Right atrium auricular region (tissue), 2 donors: Measurements from ENCODE around the gene CTNNBIP1. TPM values are rescaled to one million over a fixed set of nuclear protein-coding genes. Genes with fewer than 3 reads are reported as not detected.

Experiments
- DNase-seq: peaks from one replicate; pipeline ENCODE4 v3.0.0-alpha.2; 2019; ENCODE audit warnings: low spot score
- H3K27ac ChIP-seq, 2 donors: fragments of 200-600 bp; sonication (generic); 1 replicate in 1 of 2; 2 replicates in 1 of 2; pipeline ENCODE4 v1.5.1; 2016 to 2019
- H3K27me3 ChIP-seq, 2 donors: fragments of 200-600 bp; sonication (generic); one replicate each; pipeline versions ENCODE4 v1.5.1 to v1.6.0; 2017 to 2019
- H3K36me3 ChIP-seq: fragments of 200-600 bp; sonication (generic); one replicate; pipeline ENCODE4 v1.5.1; 2016
- H3K4me1 ChIP-seq, 2 donors: fragments of 200-600 bp; sonication (generic); one replicate each; pipeline versions ENCODE4 v1.5.1 to v1.6.0; 2017 to 2019
- H3K4me3 ChIP-seq, 2 donors: fragments of 200-600 bp; sonication (generic); 1 replicate in 1 of 2; 2 replicates in 1 of 2; pipeline ENCODE4 v1.5.1; 2017 to 2019; ENCODE audit warnings: mild to moderate bottlenecking in 1 of 2, moderate library complexity in 1 of 2
- H3K9me3 ChIP-seq, 2 donors: fragments of 200-600 bp; sonication (generic); one replicate each; pipeline ENCODE4 v1.5.1; 2019
- CTCF ChIP-seq, 2 donors: fragments of 200-600 bp; sonication (generic); IDR thresholded peaks; one replicate each; pipeline ENCODE4 v1.5.1; 2019; ENCODE audit warnings: antibody characterized with exemption in 2 of 2
- total RNA-seq, 2 donors: library from RNA; depleted of rRNA; stranded (reverse); fragments of >200 nt; gene quantifications; one replicate each; pipeline ENCODE4 v1.1.0, GENCODE V29; 2016

CTNNBIP1 gene
- total RNA-seq, 2 donors from 2014 or later: 22.3 to 31.9 TPM

- peaks cover 0 to 24% of the 10 kb centered on the region in 2 donors for H3K4me1 ChIP-seq
- DNase-seq: no peak
- no peaks in the 10 kb centered on the region for H3K27me3 ChIP-seq
- H3K4me3 ChIP-seq: no peak overlapping the region
- no peaks in the 10 kb centered on the region for H3K9me3 ChIP-seq
- H3K36me3 ChIP-seq: no peaks in the 10 kb centered on the region
- no peak overlapping the region for H3K27ac ChIP-seq
- no peak for TF ChIP-seq CTCF (IDR thresholded peaks at IDR 0.05)
Measured at GRCh38 chr1:9841460-9841859, 68.6 kb downstream of the CTNNBIP1 start.

GRCh38 chr1:9840176-9840575 lies 69.9 kb downstream of the CTNNBIP1 start:
- no peak overlapping the region for H3K27ac ChIP-seq

GRCh38 chr1:9838946-9839345 lies 71.1 kb downstream of the CTNNBIP1 start:
- Histone ChIP-seq H3K27ac (no peak overlapping the region), H3K27me3 (no peaks in the 10 kb centered on the region), H3K9me3 (no peaks in the 10 kb centered on the region), H3K36me3 (no peaks in the 10 kb centered on the region), H3K4me1 (peaks cover 0 to 30% of the 10 kb centered on the region in 2 donors), H3K4me3 (no peak overlapping the region)
- TF ChIP-seq CTCF (IDR thresholded peaks at IDR 0.05): no peak
- no peak for DNase-seq

More at GRCh38 chr1:9840176-9840575, 69.9 kb downstream of the CTNNBIP1 start:
- Histone ChIP-seq H3K4me3 (no peak overlapping the region), H3K27me3 (no peaks in the 10 kb centered on the region), H3K4me1 (peaks cover 0 to 33% of the 10 kb centered on the region in 2 donors), H3K36me3 (no peaks in the 10 kb centered on the region), H3K9me3 (no peaks in the 10 kb centered on the region)
- no peak for TF ChIP-seq CTCF (IDR thresholded peaks at IDR 0.05)
- no peak for DNase-seq

GRCh38 chr1:9836632-9836960 lies 73.5 kb downstream of the CTNNBIP1 start:
- DNase-seq: no peak
- H3K9me3 ChIP-seq: no peaks in the 10 kb centered on the region
- TF ChIP-seq CTCF (IDR thresholded peaks at IDR 0.05): no peak
- no peak overlapping the region for H3K27ac ChIP-seq
- no peak overlapping the region for H3K4me3 ChIP-seq
- H3K36me3 ChIP-seq: no peaks in the 10 kb centered on the region
- H3K27me3 ChIP-seq: no peaks in the 10 kb centered on the region
- H3K4me1 ChIP-seq: peaks cover 0 to 11% of the 10 kb centered on the region in 2 donors

GRCh38 chr1:9835758-9836631 lies 74.1 kb downstream of the CTNNBIP1 start:
- no peak for TF ChIP-seq CTCF (IDR thresholded peaks at IDR 0.05)
- no peaks in the 10 kb centered on the region for H3K27me3 ChIP-seq
- no peaks in the 10 kb centered on the region for H3K36me3 ChIP-seq
- H3K4me3 ChIP-seq: no peak overlapping the region
- no peak overlapping the region for H3K27ac ChIP-seq
- H3K4me1 ChIP-seq: peaks cover 0 to 11% of the 10 kb centered on the region in 2 donors
- DNase-seq: no peak
- H3K9me3 ChIP-seq: no peaks in the 10 kb centered on the region

- DNase-seq: no peak
- no peaks in the 10 kb centered on the region for H3K27me3 ChIP-seq
- H3K36me3 ChIP-seq: no peaks in the 10 kb centered on the region
- no peaks in the 10 kb centered on the region for H3K9me3 ChIP-seq
- no peak overlapping the region for H3K4me3 ChIP-seq
- peaks cover 0 to 11% of the 10 kb centered on the region in 2 donors for H3K4me1 ChIP-seq
- no peak for TF ChIP-seq CTCF (IDR thresholded peaks at IDR 0.05)
- H3K27ac ChIP-seq: no peak overlapping the region
Measured at GRCh38 chr1:9835404-9835757, 74.7 kb downstream of the CTNNBIP1 start.
